HG03469 (cell line): ENCODE results near the gene MAP6.
"Not testable (repeated sequence)": the region's sequence is repeated elsewhere in the genome, so short reads cannot be mapped to it uniquely, and the experiment has no call there.

Source experiments
- ATAC-seq: cut with Tn5 transposase; IDR thresholded peaks from one replicate; pipeline ENCODE4 v1.9.1; 2021; ENCODE audit warnings: mild to moderate bottlenecking, moderate library complexity, moderate number of reproducible peaks; ENCODE audit not compliant: unreplicated experiment

Gene MAP6

DNA sequence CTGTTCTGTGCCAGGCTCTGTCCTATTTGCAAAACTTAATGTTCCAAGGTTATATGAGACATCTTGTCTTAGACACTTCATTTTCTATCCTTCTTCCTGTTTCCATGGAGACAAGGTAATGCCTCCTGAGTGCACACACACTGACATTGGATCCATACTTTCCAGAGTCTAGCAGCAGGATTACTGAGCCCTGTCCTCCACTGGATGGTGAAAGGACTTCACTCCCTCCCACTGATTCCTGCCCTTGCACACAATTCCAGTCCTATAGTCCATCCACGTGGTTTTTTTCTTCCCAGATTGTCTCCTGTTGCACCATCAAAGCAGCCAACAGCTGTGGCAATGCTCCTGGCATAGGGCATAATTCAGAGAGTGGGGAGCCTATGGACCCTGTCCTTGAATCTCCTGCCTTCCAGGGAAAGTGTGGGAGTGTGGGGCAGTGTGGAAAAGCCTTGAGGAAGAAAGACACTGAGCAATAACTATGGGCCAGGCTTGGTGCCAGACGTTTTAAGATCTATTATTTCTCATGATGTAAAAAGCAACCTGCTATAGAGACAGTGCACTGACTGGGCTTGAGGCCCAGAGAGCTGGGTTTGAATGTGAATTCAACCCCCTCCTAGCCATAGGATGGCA, 75.4 kb downstream of the MAP6 start:
- ATAC-seq, result no peak

DNA sequence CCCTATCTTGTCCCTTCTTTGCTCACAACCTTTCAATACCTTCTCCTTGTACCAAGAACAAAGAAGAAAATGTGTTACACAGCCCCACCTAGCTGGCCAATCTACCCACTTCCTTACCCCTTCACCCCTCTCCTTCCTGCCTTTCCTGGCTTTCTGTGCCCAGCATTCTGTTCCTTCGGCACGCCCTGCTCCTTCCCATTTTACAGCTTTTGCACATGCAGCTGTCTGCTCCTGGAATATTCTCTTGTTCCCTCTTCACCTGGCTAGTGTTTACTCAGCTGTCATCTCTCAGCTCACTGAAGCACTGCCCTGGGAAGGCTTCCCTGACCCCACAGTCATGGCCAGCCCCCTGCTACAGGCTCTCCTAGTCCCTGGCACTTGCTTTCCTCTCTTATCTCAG, 76.1 kb downstream of the MAP6 start:
- no peak for ATAC-seq

DNA sequence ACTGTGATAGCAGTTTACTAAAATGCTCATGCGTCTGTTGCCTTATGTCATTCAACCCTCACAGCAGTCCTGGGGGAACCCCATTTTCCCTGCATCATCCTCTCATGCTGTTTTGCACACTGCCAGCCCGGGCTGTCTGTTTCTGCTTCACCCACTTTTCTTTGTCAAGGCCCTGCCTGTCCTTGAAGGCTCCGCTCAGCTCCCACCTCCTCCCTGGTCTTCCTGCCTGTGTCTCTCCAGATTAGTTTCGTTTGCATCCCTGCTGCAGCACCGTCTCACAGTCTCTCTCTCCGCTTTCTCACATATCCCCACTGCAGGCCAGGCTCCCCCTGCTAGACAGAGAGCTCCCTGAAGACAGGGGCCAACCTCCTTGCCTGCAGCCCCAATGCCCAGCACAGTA, 76.9 kb downstream of the MAP6 start:
- no peak for ATAC-seq

DNA sequence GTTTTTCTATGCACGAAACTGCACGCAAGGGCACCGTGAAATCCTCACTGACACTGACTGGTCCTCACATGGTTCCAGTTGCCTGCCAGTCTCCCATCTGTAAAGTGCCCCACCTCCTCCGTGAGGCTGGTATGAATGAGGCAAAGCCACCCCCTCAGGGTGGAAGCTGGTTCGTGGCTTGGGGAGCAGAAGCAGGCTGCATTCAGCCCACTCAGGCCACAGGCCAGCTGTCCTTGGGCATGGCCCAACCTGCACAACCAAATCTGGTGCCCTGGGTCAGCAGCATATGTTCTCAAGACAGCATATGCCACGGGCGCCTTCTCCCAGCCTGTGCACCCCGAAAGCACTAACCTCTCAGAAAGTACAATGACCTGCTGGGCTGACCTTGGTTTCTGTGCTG, 77.5 kb downstream of the MAP6 start:
- ATAC-seq, result no peak

DNA sequence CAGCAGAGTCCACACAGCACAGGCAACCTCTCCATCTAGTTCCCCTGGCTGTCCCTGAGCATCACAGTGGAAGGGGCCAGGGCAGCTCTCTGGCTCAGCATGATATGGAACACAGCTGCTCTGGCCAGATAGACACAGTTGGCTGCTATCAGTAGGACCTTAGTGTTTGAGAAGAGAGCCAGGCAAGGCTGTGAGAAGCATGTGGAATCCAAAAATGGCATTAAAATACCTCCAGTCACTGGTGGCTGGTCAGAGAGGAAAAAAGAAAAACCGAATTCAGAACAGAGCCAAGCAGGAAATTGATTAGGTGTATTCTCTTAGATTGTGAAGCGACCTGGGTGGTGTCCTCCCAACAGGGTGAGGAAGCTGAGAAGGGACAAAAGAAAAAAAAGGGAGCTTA, 78.9 kb downstream of the MAP6 start:
- no peak for ATAC-seq

DNA sequence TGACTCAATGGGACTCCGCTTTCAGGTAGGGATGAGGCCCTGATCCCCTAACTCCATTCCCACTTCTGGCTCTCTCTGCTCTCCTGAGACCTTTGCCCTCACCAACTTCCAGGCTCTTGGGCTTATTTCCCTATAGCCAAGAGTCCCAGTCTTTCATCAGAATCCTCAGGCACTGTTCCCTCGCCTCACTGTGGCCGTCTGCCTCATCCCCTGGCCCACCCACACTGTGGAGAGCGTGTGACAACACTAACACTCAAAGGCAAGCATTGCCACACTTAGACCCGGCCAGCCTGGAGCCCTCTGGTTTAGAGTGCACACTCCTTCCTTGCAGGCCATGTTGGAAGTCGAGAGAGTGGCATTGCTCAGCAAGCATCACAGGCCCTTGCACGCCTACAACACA, 79.8 kb downstream of the MAP6 start:
- ATAC-seq, result no peak

DNA sequence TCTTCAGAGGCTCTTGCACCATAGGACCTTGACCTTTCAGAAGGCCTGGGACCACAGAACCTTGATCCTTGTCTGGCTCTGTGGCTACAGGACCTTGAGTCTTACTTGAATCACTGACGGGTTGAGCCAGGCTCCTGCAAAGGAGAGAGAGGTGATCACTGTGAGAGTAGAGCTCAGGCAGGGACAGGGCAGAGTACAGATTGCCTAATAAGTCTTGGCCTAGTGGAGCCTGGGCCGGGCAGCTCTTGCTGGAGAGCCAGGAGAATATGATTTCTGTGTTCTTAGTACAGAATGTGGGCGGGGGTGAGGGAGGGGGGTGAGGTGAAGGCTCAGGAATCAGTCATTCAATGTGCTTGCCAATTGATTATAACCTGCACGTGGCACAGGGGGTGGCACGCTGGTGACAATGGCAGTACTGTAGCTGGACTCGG, 80.8 kb downstream of the MAP6 start:
- no peak for ATAC-seq

DNA sequence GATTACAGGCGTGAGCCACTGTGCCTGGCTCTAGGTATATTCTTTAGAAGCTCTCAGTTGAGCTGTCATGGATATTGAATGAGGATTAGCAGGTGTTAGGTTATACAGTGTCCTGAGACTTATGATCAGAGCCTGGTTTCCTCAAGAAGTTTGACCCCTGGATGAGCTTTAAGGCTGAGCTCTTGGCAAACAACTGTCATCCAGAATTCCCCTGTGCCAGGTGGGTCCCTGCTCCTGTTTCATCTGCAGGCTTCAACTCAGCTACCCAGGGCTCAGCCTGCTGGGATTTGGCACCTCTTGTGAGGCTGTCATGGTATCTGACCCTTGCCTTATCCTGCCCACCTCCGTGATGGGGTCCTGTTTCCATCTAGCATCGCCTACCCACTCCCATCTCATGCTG, 82.4 kb downstream of the MAP6 start:
- ATAC-seq, result no peak

DNA sequence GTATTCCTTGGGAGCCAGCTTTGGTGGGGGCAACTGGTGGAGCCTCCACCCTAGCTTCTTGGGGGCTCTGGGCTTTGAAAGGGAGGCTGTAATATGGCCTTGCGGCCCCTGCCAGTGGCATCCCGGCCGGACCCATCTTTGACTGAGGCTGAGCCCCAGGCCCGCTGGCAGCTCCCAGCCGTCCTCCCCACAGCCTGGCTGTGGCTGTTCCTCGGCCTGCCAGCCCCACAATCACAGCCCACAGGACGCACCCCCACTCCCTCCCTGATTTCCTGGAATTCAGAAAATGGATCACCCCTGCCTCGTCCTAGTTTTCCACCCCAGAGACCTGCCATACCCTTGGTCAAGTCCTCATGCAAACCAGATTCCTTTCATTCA, 83.6 kb downstream of the MAP6 start:
- ATAC-seq, result no peak

DNA sequence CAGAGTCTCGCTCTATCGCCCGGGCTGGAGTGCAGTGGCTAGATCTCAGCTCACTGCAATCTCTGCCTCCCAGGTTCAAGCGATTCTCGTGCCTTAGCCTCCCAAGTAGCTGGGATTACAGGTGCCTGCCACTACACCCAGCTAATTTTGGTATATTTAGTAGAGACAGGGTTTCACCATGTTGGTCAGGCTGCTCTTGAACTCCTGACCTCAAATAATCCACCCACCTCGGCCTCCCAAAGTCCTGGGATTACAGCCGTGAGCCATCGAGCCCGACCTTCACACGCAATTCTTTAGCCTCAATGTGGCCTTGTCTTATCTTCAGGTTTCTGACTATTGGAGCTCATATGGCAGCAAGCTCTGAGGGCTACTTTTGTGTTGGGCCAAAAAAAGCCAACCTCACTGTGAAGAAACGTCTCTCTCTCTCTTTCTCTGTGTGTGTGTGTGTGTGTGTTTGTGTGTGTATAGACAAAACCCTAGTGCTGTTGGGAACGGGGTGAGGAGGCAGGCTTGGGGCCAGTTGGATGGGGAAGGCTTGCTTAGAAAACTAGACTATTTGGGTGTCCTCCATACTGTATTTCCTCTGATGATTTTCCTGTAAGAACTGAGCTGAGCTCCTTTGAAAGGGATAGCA, 84.1 kb downstream of the MAP6 start:
- not testable (repeated sequence) for ATAC-seq

DNA sequence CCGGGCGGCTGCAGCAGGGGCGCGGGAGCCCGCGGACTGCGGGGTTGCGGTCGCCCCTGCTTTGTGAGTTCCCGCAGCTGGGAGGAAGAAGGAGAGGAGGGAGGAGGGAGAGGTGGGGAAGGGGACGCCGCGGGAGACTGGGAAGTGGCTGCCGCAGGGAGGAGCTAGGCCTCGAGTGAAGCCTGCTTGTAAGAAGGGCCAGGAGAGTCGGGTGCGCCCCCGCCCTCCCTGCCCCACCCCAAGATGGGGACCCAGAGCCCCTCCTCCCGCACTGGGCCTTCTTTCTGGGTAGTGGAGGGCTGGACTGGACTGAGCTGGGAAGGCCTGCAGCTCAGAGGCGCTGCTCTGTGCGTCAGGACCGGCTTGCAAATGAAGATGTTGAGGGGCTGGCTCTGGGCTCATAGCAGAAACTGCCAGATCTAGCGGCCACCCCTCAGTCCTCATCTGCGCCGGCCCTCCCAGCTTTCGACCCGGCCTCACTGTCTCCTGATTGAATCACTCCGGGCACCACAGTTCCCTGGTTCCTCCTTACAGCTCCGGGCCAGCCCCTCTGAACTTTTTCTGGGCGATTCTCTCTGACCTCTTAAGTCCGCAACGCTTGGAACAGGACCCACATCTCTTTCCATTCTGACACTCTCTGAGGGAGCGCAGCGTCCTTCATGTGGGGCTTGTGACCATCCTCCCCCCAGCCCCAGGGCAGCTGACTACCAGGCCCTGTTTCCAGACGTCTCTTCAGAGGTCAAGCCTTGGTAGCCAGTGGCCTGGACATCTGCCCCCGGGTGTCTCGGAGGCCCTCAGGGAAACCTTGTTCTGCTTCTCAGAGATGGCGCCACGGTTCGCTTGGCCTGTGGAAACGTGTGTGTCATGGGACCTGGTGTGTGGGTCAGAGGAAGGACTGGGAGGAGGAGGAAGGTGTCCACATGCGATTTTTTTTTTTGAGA, 84.8 kb downstream of the MAP6 start:
- no peak for ATAC-seq

DNA sequence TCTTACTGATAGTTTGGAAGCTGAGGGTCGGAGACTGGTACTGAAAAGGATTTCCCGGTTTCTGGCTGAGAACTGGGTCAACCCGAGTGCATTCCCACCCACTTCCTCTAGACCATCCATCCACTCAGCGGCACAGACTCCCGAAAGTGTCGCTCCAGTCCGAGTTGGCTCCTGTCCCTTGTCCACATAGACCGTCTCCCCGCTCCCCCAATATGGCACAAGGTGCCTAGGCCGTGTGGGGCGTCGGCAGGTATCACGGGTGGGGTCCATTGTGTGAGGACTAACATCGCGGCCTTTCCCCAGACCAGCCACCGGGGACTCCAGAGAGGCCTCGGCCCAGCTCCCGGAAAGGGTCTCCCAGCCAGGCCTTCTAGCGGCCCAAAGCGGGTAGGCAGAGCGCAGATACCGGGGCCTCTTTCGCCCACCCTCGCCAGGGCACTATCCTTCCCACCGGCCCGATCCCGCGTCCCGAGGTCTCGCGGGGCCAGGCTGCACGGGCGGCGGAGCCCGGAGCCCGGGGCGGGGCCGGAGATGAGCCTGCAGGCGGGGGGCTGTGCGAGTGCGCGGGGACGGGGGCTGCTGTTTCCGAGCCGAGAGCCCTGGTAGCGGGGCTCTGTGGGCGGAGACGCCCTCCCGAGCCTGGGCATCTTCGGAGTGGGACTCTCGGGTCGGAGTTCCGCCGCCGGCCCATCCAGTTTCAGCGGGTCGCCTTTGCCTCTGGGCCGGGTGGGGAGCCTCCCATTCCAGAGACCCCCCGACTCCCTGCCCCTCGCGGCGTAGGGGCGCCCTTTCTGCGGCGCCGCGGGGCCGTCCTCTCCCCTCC, 85.7 kb downstream of the MAP6 start:
- no peak for ATAC-seq

DNA sequence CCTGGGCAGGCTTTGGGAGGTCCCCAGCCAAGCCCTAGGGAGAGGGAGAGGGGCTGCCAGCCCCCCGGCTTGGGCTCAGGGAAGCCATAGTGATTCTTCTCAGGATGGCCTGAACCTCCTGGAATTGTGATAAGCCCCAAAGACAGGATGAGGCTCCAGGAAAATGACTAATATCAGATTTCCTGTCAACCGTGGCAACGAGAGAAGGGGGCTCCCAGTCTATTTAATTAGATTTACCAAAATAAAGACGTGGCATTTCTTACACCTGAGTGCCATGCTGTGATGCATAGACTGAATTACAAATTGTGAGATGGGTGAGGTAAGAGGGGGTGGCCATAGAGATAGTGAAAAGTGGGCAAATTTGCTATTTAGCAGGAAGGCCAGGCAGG, 86.3 kb downstream of the MAP6 start:
- no peak for ATAC-seq

DNA sequence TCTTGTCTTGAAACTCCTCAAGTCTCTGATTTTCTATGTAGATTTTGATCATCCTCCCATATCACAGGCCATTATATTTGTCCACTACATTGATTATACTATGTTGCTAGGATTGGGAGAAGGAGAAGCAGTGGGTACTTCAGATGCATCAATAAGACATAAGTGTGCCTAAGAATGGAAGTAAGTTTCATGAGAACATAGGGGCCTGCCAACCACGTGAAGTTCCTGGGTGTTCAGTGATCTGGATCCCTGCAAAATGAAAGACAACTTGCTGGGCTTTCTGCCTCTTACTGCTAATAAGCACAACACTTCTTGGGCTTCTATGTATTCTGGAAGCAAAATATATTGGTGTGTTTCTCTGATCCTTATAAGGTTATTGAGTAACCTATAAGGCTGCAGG, 89.0 kb downstream of the MAP6 start:
- no peak for ATAC-seq

DNA sequence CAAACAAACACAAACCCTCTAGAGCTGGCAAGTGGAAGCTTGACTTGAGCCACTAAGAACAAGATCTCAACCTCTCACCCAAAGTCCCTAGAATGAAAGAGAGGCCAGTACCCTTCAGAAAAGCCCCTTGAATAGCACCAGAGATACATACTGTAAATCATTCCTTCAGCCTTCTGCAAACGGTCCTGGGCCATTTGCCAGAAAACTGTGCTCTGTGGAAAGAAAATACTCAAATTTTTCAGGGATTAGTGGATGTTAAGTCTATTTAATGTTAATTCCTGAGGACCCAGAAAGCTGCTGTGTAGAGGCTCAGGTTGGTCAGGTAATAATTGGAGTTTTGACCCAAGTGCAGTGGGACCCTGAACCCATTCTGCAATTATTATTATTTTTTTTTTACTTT, 89.9 kb downstream of the MAP6 start:
- no peak for ATAC-seq

DNA sequence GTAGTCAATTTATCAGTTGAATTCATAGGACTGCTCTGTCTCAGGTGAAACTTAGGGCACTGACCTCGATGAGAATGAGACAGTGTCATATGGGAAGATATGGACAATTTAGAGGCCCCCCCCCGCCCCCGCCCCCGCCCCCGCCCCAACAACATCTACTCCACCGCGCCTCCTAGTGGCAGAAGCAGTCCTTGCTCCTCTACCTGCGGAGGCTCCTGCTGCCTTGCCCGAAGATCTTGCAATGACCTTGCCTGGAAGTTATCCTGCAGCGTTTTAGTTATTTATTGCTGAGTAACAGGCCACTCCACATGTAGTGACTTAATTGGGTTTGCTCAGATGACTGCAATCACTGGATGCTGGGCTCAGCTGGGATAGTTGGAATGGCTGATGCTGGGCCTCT, 91.6 kb downstream of the MAP6 start:
- ATAC-seq, result no peak

DNA sequence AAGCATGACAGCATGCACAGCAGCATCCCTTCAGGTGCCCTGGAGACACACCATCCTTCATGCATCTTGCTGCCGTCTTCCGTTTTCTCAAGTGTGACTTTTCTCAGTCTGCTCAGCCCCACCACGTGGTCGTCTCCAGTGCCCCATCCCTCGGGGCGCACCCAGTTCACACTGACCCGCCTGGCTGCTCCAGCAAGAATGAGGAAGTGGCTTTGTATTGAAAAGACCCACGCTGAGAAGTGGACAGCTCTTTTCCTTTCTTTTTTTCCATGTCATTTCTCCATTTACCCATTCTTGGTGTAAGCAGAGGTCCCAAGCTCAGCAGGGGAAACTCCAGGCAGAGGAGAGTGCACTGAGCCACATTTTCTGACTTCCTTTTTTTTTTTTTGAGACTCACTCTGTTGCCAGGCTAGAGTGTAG, 92.3 kb downstream of the MAP6 start:
- ATAC-seq, result no peak

DNA sequence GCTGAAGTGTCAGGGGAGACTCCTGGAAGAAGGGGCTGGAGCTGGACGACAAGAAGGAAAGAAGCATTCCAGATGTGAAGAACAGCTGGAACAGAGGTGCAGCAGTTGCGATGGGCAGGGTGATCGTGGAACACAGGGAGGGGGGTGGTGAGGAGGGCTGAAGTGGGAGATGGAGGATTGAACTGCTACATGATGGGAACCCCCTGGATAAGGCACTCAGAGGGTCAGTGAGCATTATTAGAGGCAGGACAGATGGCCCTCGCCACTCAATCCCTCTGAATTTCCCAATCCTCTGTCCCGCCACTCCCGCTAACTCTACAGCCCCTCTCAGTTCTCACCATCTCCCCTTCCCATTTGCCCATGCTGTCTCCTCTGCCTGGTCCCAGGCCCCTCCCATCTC, 92.8 kb downstream of the MAP6 start:
- no peak for ATAC-seq

DNA sequence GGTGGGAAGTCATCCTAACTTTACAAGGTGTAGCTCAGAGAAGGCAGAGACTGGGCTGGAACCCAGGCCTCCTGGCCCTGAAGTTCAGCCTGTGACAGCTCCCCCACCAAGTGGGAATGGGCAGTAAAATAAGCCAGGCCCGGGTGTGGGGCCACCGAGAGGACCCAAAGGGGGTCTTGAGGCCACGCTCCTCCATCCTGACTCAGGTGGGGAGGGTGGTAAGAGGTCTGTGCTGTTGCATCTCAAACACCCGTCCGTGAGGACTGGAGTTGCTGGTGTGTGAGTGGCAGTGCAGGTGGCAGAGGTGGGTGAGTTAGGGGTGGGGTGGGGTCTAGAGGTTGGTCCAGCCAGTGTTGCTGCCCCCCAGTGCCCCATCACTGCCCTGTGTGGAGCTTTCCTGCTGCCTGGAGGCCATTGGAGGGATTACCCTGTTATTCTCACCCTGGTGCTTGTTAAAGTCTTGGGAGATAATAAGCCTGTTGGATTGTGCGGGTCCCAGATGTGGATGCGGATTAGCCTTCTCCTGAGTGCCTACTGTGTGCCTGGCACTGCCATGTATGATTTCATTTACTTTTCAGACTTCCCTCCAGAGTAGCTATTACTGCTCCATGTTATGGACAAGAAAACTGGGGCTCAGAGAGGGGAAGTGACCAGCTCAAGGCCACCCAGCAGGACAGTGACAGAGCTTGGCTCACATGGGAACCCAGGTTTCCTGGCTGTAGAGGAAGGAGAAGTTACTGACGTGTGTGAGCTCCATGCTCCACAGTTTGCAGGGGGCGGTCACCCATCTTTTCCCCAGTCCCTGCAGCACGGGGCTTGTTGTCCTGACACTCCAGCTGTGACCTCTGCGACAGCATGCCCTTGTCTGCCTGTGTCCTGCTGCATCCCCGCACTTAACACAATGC, 93.9 kb downstream of the MAP6 start:
- no peak for ATAC-seq

DNA sequence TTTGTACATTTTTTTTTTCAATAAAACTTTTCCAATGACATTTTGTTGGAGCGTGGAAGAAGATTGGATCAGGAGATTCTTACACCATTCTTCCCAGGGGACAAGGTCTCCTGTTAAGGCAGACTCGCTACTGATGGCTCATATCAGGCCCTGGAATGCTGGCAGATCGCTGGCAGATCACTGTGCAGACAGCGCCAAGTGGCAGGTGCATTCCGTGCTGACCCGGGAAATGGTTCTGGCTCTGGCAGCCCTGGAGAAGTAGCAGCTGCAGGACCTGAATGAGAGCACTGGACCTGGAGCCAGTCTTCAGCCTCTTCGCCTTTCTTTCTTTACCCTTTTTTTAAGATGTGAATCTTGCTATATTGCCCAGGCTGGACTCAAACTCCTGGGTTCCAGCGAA, 96.1 kb downstream of the MAP6 start:
- no peak for ATAC-seq
